Skeletal muscle cell (primary cell): ENCODE measurements around the gene TTC9.

ENCODE experiments used
- DNase-seq: peaks from one replicate; pipeline ENCODE4 v3.0.0-alpha.2; 2010; ENCODE audit warnings: low read depth
- H3K4me3 ChIP-seq: 2 replicates; pipeline ENCODE4 v1.5.1; 2011; ENCODE audit warnings: low read depth, mild to moderate bottlenecking, control low read depth, low read length, moderate library complexity

The TTC9 gene

DNA sequence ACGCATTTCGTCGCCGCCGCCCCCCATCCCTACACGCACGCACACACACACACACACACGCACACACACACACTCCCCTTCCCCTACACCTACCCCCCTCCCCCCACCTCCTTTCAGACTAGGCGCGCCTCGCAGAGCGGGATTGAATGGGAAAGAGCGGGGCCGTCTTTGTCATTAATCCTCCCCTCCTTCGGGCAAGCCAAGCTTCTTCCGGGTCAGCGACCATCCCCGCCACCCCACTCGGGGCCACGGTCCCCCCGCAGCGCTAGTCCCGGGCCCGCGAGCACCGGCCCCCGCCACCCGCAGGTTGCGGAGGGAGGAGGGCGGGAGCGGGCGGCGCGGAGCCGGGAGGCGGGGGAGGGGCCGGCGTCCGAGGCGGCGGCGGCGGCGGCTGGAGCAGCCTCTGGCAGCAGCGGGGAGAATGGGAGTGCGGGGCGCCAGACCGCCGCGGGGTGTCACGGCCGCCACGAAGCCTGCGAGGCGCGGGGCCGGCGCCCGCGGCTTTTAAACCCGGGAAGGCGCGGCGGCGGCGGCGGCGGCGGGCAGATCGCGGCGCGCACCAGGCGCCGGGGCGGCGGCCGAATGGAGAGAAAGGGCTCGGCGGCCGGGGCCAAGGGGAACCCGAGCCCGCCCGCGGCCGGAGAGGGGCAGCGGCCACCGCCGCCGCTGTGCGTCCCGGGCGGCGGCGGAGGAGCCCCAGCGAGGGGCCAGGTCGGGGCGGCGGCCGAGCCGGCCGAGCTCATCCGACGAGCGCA is at the start of gene TTC9:
Gene TTC9, plus strand, starts transcription at position 369 of the 755 bp plus-strand sequence. Its CDS starts 214 bp downstream, at position 583.
- peak within 1 kb of the TSS; percentile 55 for H3K4me3 ChIP-seq
- no peak for DNase-seq

DNA sequence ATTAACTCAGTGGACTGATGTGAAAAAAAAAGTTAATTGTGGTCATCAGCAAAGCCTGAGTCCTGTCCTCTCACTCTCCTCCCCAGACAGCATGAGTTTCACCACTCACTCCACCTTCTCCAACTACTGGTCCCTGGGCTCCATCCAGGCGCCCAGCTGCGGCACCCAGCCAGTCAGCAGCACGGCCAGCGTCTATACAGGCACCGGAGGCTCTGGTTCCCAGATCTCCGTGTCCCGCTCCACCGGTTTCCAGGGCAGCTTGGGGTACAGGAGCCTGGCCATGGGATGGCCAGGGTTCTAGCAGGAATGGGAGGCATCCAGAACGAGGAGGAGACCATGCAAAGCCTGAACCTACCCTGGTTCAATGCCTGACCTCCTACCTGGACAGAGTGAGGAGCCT is 47.3 kb upstream of the TTC9 start:
- no peak overlapping the region for H3K4me3 ChIP-seq
- DNase-seq = no peak

GRCh38 chr14:70595443-70596185 is 46.1 kb upstream of the TTC9 start:
- no peak overlapping the region for H3K4me3 ChIP-seq
- no peak for DNase-seq

GRCh38 chr14:70597731-70598130 is 44.0 kb upstream of the TTC9 start:
- DNase-seq = no peak
- no peak overlapping the region for H3K4me3 ChIP-seq

- no peak for DNase-seq
- H3K4me3 ChIP-seq = peak overlapping the region; percentile 89
These were observed 42.4 kb upstream of the TTC9 start for GRCh38 chr14:70599345-70599744.

DNA sequence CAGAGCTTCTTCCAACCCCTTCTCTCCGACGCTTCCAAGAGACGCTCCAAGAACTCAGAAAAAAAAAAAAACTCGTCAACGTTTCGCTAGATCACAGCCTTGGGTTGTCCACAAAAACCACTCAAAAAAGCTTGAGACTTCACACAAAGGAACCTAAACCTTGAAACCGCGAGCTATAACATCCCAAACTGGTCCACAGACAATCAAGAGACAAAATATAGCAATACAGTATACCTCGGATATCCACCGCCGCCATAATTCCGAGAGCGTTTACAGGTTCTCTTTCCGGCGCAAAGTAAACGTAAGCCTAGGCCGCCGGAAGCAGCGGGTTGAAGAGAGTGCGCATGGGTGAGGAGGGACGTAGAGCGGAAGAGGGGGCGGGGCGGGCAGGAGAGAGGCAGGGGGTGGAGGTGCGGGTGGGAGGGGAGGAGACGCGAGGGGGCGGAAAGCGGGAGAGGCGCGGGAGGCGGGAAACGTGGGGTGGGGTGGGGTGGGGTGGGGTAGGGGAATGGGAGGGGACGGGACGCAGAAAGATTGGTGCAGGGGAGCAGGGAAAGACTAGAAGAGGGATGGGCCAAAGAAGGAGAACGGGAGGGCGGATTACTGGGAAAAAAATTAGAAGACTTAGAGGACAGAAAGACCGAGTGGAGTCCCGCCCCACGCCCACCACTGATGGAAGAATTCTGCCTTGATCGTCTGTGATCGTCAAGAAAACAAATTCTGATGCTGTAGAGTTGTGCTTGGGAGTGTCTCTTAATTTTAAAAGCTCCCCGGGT is 41.1 kb upstream of the TTC9 start, which contains the start of gene MED6:
Gene MED6, minus strand, starts transcription at position 274 of the 776 bp plus-strand sequence. Its CDS starts 18 bp downstream, at position 256.
- DNase-seq = peak; percentile 78
- peak within 1 kb of the TSS; percentile 89 for H3K4me3 ChIP-seq

DNA sequence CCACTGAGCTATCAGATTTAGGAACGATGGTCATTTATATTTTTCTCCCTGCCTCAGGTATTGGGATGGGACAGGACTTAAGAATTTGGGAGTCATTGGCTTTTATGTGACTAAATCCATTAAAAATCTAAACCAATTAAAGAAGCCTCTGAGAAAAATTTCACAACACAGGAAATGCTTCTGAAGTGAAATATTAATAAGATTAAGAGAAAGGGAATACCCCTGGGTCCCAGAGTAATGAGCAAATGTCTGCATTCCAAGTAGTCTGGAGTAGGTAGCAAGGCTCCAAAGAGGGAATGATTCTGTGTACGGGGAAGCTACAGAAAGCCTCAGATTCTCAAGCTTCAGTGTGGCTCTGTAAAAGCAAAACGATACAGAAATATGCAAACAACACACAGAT is 40.6 kb upstream of the TTC9 start:
- peak overlapping the region; percentile 52 for H3K4me3 ChIP-seq
- DNase-seq = no peak

DNA sequence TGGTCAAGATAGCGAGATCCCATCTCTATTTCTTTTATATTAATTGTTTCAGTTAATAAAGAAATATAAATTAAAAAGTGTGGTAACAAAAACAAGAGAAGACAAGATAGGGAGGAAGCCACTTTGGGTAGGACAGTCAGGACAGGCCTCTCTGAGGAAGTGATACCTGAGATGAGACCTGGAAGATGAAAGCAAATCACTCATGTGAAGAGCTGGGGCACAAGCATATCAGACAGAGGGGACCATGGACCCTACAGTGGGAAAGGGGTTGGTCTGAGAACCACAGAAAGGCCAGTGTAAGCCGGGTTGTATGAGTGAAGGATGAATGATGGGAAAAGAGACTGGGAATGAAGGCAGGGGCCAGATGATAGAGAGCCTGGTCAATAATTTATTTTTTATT is 39.5 kb upstream of the TTC9 start:
- DNase-seq = no peak
- no peak overlapping the region for H3K4me3 ChIP-seq

DNA sequence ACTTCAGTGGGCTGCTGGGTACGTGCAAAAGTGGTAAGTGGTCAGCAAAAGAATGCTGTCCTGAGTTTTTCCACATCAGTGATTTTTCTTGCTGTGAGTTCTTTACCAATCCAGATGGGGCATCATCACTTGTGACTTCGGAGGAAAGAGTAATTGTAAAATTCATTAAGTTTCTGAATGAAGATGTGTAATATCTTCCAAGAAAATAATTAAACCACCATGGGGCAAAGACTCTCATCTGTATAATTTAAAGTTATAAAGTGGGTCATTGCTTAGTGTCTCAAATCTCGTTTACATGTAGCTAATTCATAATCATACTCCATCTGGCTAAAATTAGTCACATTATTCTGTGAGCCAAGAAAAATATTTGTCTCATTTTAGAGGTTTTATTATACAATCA is 30.5 kb upstream of the TTC9 start:
- no peak overlapping the region for H3K4me3 ChIP-seq
- no peak for DNase-seq

DNA sequence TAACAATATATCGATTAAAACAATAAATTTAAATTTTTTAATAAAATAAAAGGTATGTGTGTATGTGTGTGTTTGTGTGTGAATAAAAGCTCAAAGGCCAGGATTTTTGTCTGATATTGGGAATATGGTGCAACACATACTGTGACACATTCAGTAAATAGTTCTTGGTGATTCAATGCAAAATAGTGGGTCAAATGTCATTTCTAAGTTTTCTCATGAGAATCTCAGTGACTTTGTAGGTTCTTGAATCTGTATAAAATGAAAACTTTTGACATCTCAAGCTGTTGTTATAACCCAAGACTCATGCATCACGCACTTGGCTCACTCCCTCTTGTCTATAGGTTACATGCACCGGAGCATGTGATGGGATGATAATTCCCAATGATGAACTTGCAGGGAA is 25.1 kb upstream of the TTC9 start:
- no peak for DNase-seq
- no peak overlapping the region for H3K4me3 ChIP-seq

DNA sequence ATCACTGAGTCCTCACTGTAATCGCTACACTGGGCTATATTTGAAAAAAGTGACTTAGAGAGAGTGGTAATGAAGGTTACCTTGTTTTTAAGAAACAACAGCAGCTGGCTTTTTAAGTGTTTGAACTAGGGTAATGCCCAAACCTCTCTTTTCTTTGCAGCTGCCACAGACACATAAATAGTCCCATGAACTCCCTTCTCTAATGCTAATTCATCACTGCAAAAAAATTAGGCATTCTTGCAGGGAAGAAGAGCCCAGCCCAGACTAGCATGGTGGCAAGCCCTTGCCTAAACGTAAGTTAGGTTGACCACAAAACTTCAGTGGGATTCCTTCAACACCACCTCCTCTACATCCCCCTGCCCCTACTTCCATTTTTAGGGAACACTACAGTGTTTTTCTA is 23.4 kb upstream of the TTC9 start:
- no peak for DNase-seq
- H3K4me3 ChIP-seq = no peak overlapping the region

DNA sequence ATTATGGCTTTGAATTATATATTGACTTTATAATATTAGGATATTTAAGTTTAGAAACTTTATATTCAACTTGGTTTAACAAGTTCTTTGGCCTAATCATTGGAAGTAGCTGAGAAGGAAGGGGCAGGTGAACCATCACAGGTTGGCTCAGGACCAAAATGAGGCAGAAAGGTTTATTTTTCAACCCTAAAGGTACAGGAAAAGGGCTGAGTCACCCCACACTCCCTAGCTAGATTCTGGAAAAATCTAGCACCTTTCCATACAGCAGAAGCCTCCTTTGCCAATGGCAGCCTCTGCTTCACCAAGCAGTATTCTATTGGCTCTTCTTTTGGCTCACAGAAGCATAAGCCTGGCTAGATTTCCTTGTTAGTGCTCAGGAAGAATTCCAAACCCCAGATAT is 22.0 kb upstream of the TTC9 start:
- no peak overlapping the region for H3K4me3 ChIP-seq
- no peak for DNase-seq

DNA sequence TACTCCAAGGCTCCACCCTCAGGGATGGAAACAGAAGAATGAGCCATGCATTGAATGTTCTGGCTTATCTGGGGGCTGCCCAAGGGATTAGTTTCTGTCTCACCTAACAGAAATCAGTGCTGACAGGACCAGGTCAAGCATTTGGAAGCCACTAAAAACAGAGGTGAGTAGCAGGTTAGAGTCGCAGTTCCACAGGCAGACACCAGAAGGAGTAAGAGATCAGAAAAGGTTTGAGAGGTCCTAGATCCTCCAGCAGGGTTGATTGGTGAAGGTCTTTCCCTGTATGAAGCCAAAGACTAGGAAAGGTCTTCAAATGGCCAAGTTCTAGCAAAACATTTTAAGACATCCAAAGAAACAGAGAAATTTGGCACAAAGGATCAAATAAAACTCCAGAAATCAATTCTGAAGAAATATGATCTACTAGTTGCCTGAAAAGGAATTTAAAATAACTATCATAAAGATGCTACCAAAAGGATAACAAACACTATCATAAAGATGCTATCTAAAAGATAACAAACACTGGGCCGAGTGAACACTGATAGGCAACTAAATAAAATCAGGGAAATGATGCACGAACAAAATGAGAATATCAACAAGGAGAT is 19.5 kb upstream of the TTC9 start:
- no peak for DNase-seq

GRCh38 chr14:70624972-70625371 is 16.7 kb upstream of the TTC9 start:
- H3K4me3 ChIP-seq = no peak overlapping the region
- DNase-seq = no peak

More for the DNA sequence above, 19.5 kb upstream of the TTC9 start:
- no peak overlapping the region for H3K4me3 ChIP-seq

GRCh38 chr14:70631948-70632347 is 9.8 kb upstream of the TTC9 start:
- no peak overlapping the region for H3K4me3 ChIP-seq

GRCh38 chr14:70635971-70636595 is 5.6 kb upstream of the TTC9 start:
- DNase-seq = no peak
- H3K4me3 ChIP-seq = no peak overlapping the region

More at GRCh38 chr14:70631948-70632347, 9.8 kb upstream of the TTC9 start:
- DNase-seq = no peak

DNA sequence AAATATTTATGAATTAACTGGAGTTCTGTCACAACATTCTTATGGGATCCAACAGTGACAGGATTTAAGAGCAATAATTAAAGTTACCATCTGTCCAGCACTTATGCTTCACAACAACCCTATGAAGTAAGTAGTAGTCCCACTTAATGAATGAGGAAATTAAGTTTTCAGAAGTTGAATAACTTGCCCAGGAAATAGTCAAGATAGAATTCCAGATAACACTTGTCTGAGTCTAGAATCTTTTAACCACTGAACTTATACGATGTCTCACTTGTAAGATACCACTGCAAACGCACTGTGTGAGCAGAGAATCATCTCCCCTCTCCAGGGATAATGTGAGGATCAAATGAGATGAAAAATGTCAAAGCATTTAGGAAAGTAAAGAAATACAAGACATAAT is 3.3 kb upstream of the TTC9 start:
- no peak overlapping the region for H3K4me3 ChIP-seq
- DNase-seq = no peak

- DNase-seq = peak; percentile 25
- H3K4me3 ChIP-seq = peak overlapping the region; percentile 55
These were observed 673 bp upstream of the TTC9 start for GRCh38 chr14:70640938-70641547.
